Activated CD4-positive, alpha-beta T cell treated with anti-CD3 and anti-CD28 coated beads for 4 hours (primary cell): ENCODE measurements around the gene NOP16.

Source experiments
- DNase-seq, 2 donors: peaks; one replicate each; pipeline ENCODE4 v3.0.0-alpha.2; 2020

The NOP16 gene

GRCh38 chr5:176388444-176389134, at the start of gene NOP16, which contains the start of gene HIGD2A:
Gene NOP16 (minus strand): TSS chr5:176388598. CDS start chr5:176388539, 59 bp downstream.
Gene HIGD2A (plus strand): TSS chr5:176388751. CDS start chr5:176388820, 69 bp downstream.
- peak; percentile 100 for DNase-seq

GRCh38 chr5:176436656-176437055, 48.3 kb upstream of the NOP16 start:
- no peak for DNase-seq

- no peak for DNase-seq
Observed at GRCh38 chr5:176432707-176433106, 44.3 kb upstream of the NOP16 start.

- no peak for DNase-seq
Observed at GRCh38 chr5:176429972-176430371, 41.6 kb upstream of the NOP16 start.

GRCh38 chr5:176427971-176428370, 39.6 kb upstream of the NOP16 start:
- no peak for DNase-seq

GRCh38 chr5:176426876-176427275, 38.5 kb upstream of the NOP16 start:
- DNase-seq, result no peak

GRCh38 chr5:176425791-176426190, 37.4 kb upstream of the NOP16 start:
- DNase-seq, result no peak

GRCh38 chr5:176425138-176425537, 36.7 kb upstream of the NOP16 start:
- DNase-seq, result no peak

GRCh38 chr5:176424181-176424580, 35.8 kb upstream of the NOP16 start:
- no peak for DNase-seq

GRCh38 chr5:176420972-176421544, 32.7 kb upstream of the NOP16 start:
- no peak for DNase-seq

- DNase-seq, result no peak
Observed at GRCh38 chr5:176420086-176420485, 31.7 kb upstream of the NOP16 start.

- no peak for DNase-seq
Observed at GRCh38 chr5:176418251-176418650, 29.9 kb upstream of the NOP16 start.

GRCh38 chr5:176416965-176417364, 28.6 kb upstream of the NOP16 start:
- no peak for DNase-seq

GRCh38 chr5:176415952-176416924, 27.8 kb upstream of the NOP16 start, which contains the start of gene CLTB:
Gene CLTB (minus strand): TSS chr5:176416539. CDS start chr5:176416363, 176 bp downstream.
- peak; percentile 89 for DNase-seq

GRCh38 chr5:176415240-176415951, 27.0 kb upstream of the NOP16 start:
- no peak for DNase-seq

- DNase-seq, result no peak
Observed at GRCh38 chr5:176414704-176415103, 26.3 kb upstream of the NOP16 start.

- no peak for DNase-seq
Observed at GRCh38 chr5:176413709-176414191, 25.4 kb upstream of the NOP16 start.

GRCh38 chr5:176413255-176413565, 24.8 kb upstream of the NOP16 start:
- DNase-seq, result no peak

- DNase-seq, result no peak
Observed at GRCh38 chr5:176412517-176413254, 24.3 kb upstream of the NOP16 start.

- DNase-seq, result no peak
Observed at GRCh38 chr5:176410486-176411180, 22.2 kb upstream of the NOP16 start.

GRCh38 chr5:176409765-176410164, 21.4 kb upstream of the NOP16 start:
- no peak for DNase-seq
